Measurements from ENCODE around the gene NAP1L4.

DNA sequence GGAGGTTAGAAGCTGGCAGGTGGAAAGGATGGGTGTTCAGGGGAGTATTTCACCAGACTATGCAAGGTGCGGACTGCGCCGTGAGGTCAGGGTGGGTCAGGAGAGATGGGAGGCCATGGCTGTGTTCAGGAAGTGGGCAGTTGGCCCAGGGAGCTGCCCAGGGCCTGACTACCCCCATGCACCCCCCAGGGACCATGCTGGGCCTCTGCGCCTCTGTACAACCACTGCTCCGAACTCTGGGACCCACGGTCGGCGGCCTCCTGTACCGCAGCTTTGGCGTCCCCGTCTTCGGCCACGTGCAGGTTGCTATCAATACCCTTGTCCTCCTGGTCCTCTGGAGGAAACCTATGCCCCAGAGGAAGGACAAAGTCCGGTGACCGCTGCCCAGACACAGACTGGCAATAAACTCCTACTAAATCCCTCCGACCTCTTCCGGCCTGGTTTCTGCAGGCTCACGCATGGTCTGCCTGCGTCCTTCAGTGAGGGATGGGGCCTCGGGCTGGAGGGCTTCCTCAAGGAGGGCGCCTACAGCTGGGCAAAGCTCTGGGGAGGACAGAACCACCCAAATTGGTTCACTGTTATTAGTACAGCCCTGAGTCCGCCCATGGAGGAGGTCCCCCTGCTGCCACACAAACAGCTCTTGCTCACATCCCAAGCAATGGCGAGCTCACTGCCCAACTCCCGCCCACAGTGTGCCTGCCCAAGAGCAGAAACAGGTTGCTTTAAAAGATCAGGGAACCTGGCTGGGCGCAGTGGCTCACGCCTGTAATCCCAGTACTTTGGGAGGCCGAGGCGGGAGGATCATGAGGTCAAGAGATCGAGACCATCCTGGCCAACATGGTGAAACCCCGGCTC lies 67.1 kb downstream of the NAP1L4 start:
- TF ChIP-seq MXD4 (CRISPR knock-in tag; IDR thresholded peaks at IDR 0.05; ENCODE audit: borderline replicate concordance) (no peak), ZNF232 (CRISPR knock-in tag; IDR thresholded peaks at IDR 0.05) (no peak), CTCF (IDR thresholded peaks at IDR 0.05) (no peak), KAT7 (CRISPR knock-in tag; IDR thresholded peaks at IDR 0.05; ENCODE audit: borderline replicate concordance) (no peak), JUN (CRISPR knock-in tag; IDR thresholded peaks at IDR 0.05) (no peak), ATF3 (CRISPR knock-in tag; conservative IDR thresholded peaks at IDR 0.05) (no peak), FOXJ3 (CRISPR knock-in tag; IDR thresholded peaks at IDR 0.05; ENCODE audit: borderline replicate concordance) (no peak)
- TF ChIP-seq, protein P1, sequence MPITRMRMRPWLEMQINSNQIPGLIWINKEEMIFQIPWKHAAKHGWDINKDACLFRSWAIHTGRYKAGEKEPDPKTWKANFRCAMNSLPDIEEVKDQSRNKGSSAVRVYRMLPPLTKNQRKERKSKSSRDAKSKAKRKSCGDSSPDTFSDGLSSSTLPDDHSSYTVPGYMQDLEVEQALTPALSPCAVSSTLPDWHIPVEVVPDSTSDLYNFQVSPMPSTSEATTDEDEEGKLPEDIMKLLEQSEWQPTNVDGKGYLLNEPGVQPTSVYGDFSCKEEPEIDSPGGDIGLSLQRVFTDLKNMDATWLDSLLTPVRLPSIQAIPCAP (CRISPR knock-in tag; IDR thresholded peaks at IDR 0.05): no peak
- TF ChIP-seq, protein P2, sequence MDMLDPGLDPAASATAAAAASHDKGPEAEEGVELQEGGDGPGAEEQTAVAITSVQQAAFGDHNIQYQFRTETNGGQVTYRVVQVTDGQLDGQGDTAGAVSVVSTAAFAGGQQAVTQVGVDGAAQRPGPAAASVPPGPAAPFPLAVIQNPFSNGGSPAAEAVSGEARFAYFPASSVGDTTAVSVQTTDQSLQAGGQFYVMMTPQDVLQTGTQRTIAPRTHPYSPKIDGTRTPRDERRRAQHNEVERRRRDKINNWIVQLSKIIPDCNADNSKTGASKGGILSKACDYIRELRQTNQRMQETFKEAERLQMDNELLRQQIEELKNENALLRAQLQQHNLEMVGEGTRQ (CRISPR knock-in tag; IDR thresholded peaks at IDR 0.05): no peak

Measured in WTC11 (cell line).